OCI-LY3 (cell line): ENCODE data around the gene GRIK5.

ENCODE experiments used
- H2AFZ ChIP-seq: fragments of 200-600, 300-600 bp; shearing (Covaris generic); 2 replicates; pipeline ENCODE4 v1.6.0; 2014; ENCODE audit warnings: antibody characterized with exemption, low read depth, low read length
- H3K27ac ChIP-seq: fragments of 200-600, 300-600 bp; sonication (generic); 2 replicates; pipeline ENCODE4 v1.5.1; 2014; ENCODE audit warnings: mild to moderate bottlenecking, low read length, moderate library complexity, mixed read lengths
- H3K27me3 ChIP-seq: fragments of 200-600, 300-600 bp; sonication (generic); 2 replicates; pipeline ENCODE4 v1.6.1; 2014; ENCODE audit warnings: low read depth, low read length, mixed read lengths
- H3K36me3 ChIP-seq: fragments of 200-600, 300-600 bp; sonication (generic); replicated peaks from 2 replicates; pipeline ENCODE3; 2014; ENCODE audit warnings: low read depth, low read length, mixed read lengths
- H3K4me1 ChIP-seq: fragments of 300-600, 200-600 bp; sonication (generic); 2 replicates; pipeline ENCODE4 v1.6.1; 2014; ENCODE audit warnings: low read length, mixed read lengths
- H3K4me2 ChIP-seq: fragments of 200-600, 300-600 bp; sonication (generic); 2 replicates; pipeline ENCODE4 v1.6.1; 2014; ENCODE audit warnings: low read length, mixed read lengths
- H3K4me3 ChIP-seq: fragments of 300-600, 200-600 bp; sonication (generic); 2 replicates; pipeline ENCODE4 v1.5.1; 2014; ENCODE audit warnings: antibody characterized with exemption, mild to moderate bottlenecking, low read length, moderate library complexity
- H3K79me2 ChIP-seq: fragments of 300-600, 200-600 bp; shearing (Covaris generic); 2 replicates; pipeline ENCODE4 v1.6.1; 2014; ENCODE audit warnings: mild to moderate bottlenecking, low read length, mixed read lengths
- H3K9ac ChIP-seq: fragments of 300-600, 200-600 bp; shearing (Covaris generic); 2 replicates; pipeline ENCODE4 v1.6.0; 2014; ENCODE audit warnings: mild to moderate bottlenecking, low read length, moderate library complexity
- H3K9me3 ChIP-seq: fragments of 200-600, 300-600 bp; shearing (Covaris generic); 2 replicates; pipeline ENCODE4 v1.6.1; 2014; ENCODE audit warnings: low read length, mixed read lengths; ENCODE audit not compliant: insufficient read depth
- H4K20me1 ChIP-seq: fragments of 200-600, 300-600 bp; sonication (generic); 2 replicates; pipeline ENCODE4 v1.6.1; 2016; ENCODE audit warnings: low read length, mixed read lengths; ENCODE audit not compliant: insufficient read depth
- CTCF ChIP-seq: fragments of 200-600, 300-600 bp; sonication (generic); IDR thresholded peaks from 2 replicates; pipeline ENCODE4 v1.5.1; 2014; ENCODE audit warnings: antibody characterized with exemption, low read length, low read depth
- EZH2phosphoT487 ChIP-seq: fragments of 200-600 bp; shearing (Covaris generic); IDR thresholded peaks from 2 replicates; pipeline ENCODE4 v1.6.1; 2018; ENCODE audit warnings: antibody characterized with exemption, mixed run types, low read depth

Gene GRIK5

GRCh38 chr19:42054205-42054604 is 15.8 kb downstream of the GRIK5 start:
- Histone ChIP-seq H3K4me2 (no peak overlapping the region), H3K9me3 (no peaks in the 10 kb centered on the region), H2AFZ (no peak overlapping the region), H4K20me1 (no peaks in the 10 kb centered on the region), H3K27me3 (peaks cover 2% of the 10 kb centered on the region; the same call in 1 of the 2 replicates), H3K27ac (no peak overlapping the region), H3K36me3 (no peaks in the 10 kb centered on the region), H3K9ac (no peak overlapping the region), H3K4me3 (no peak overlapping the region), H3K4me1 (no peaks in the 10 kb centered on the region), H3K79me2 (no peaks in the 10 kb centered on the region)
- TF ChIP-seq CTCF (no peak), EZH2phosphoT487 (no peak)

- Histone ChIP-seq H3K36me3 (no peaks in the 10 kb centered on the region), H3K27ac (no peak overlapping the region), H3K9ac (no peak overlapping the region), H4K20me1 (no peaks in the 10 kb centered on the region), H3K4me2 (no peak overlapping the region), H3K4me3 (no peak overlapping the region), H3K79me2 (no peaks in the 10 kb centered on the region), H2AFZ (no peak overlapping the region), H3K4me1 (no peaks in the 10 kb centered on the region), H3K27me3 (peaks cover 2% of the 10 kb centered on the region; the same call in 1 of the 2 replicates), H3K9me3 (no peaks in the 10 kb centered on the region)
- TF ChIP-seq EZH2phosphoT487 (no peak), CTCF (no peak)
Measured at GRCh38 chr19:42053037-42053935, 16.7 kb downstream of the GRIK5 start.

- Histone ChIP-seq H3K4me1 (no peaks in the 10 kb centered on the region), H3K4me3 (no peak overlapping the region), H3K9ac (no peak overlapping the region), H3K27me3 (peaks cover 2% of the 10 kb centered on the region; the same call in 1 of the 2 replicates), H3K9me3 (no peaks in the 10 kb centered on the region), H3K27ac (no peak overlapping the region), H3K36me3 (no peaks in the 10 kb centered on the region), H2AFZ (no peak overlapping the region), H4K20me1 (no peaks in the 10 kb centered on the region), H3K4me2 (no peak overlapping the region), H3K79me2 (no peaks in the 10 kb centered on the region)
- no peak for TF ChIP-seq EZH2phosphoT487
Measured at GRCh38 chr19:42052241-42052863, 17.7 kb downstream of the GRIK5 start.

- Histone ChIP-seq H2AFZ (no peak overlapping the region), H3K4me1 (no peaks in the 10 kb centered on the region), H3K4me3 (no peak overlapping the region), H3K36me3 (no peaks in the 10 kb centered on the region), H3K9ac (no peak overlapping the region), H4K20me1 (no peaks in the 10 kb centered on the region), H3K27ac (no peak overlapping the region), H3K4me2 (no peak overlapping the region), H3K79me2 (no peaks in the 10 kb centered on the region), H3K9me3 (no peaks in the 10 kb centered on the region), H3K27me3 (peaks cover 5% of the 10 kb centered on the region; the same call in 1 of the 2 replicates)
- TF ChIP-seq EZH2phosphoT487 (no peak), CTCF (no peak)
Measured at GRCh38 chr19:42051166-42052115, 18.6 kb downstream of the GRIK5 start.
